Right lobe of liver (tissue), 4 donors: Measurements from ENCODE around the gene CRTC2.

Experiments used
- CTCF ChIP-seq, 4 donors: fragments of 200-600 bp in 3 of 4; fragments of 450-650 bp in 1 of 4; IDR thresholded peaks; one replicate each; pipeline versions ENCODE4 v1.5.1 to v1.8.0; 2016 to 2022; ENCODE audit warnings: antibody characterized with exemption in 4 of 4, mild to moderate bottlenecking in 2 of 4
- POLR2A ChIP-seq: fragments of 450-650 bp; IDR thresholded peaks from one replicate; pipeline ENCODE4 v1.6.1; 2017; ENCODE audit warnings: antibody characterized with exemption, mild to moderate bottlenecking
- donor health status: DM: no; HTN: no; CAD: no.
- donor health status: DM: no; HTN: no; CAD: no.
- donor health status: DM: no; HTN: yes; CAD: no.

DNA sequence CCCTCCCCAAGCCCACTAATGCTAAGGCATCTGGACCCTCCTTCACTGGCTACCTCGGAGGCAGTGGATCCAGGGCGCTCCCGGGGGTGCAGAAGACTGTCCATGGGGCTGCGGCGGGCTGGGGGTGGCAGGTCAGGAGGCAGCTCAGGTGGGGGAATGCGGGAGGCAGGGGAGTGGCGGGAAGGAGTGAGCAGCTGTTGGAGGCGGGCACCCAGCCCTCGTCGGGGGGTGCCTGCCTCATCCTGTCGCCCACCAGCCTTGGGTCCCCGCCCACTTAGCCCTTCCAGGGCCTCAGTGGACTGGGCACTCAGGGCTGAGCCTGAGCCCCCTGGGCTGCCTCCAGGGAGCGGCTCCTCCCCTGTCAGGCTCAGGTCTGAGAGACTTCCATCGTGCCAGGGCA lies 25.0 kb downstream of the CRTC2 start:
- TF ChIP-seq POLR2A (no peak), CTCF (IDR thresholded peaks at IDR 0.05) (no peak)
